Esophagus muscularis mucosa (tissue), 4 donors: ENCODE results near the gene TLNRD1. TPM values are rescaled to one million over a fixed set of nuclear protein-coding genes. Genes with fewer than 3 reads are reported as not detected.

Experiments
- DNase-seq: peaks from one replicate; pipeline ENCODE4 v3.0.0-alpha.2; 2017; ENCODE audit errors: extremely low spot score
- H3K27ac ChIP-seq, 4 donors: fragments of 200-600 bp; sonication (generic); replicated peaks in 1 of 4; 1 replicate in 3 of 4; 2 replicates in 1 of 4; pipeline ENCODE4 v1.5.1; 2016 to 2019; ENCODE audit warnings: mild to moderate bottlenecking in 1 of 4
- H3K27me3 ChIP-seq, 4 donors: fragments of 200-600 bp; sonication (generic); one replicate each; pipeline versions ENCODE4 v1.5.1 to v1.6.0; 2016 to 2019
- H3K36me3 ChIP-seq, 4 donors: fragments of 200-600 bp; sonication (generic); one replicate each; pipeline ENCODE4 v1.5.1; 2016 to 2019
- H3K4me1 ChIP-seq, 4 donors: fragments of 200-600 bp; sonication (generic); one replicate each; pipeline ENCODE4 v1.5.1; 2016 to 2019
- H3K4me3 ChIP-seq, 4 donors: fragments of 200-600 bp; sonication (generic); 1 replicate in 2 of 4; 2 replicates in 2 of 4; pipeline ENCODE4 v1.5.1; 2016 to 2019; ENCODE audit warnings: mild to moderate bottlenecking in 4 of 4, moderate library complexity in 1 of 4
- H3K9me3 ChIP-seq, 4 donors: fragments of 200-600 bp; sonication (generic); 1 replicate in 3 of 4; 2 replicates in 1 of 4; pipeline ENCODE4 v1.5.1; 2016 to 2019
- EP300 ChIP-seq: sonication (generic); formaldehyde crosslinking; IDR thresholded peaks from one replicate; pipeline ENCODE4 v1.6.1; 2017; ENCODE audit warnings: antibody characterized with exemption
- POLR2A ChIP-seq: fragments of 450-650 bp; IDR thresholded peaks from one replicate; pipeline ENCODE4 v1.6.1; 2017; ENCODE audit warnings: antibody characterized with exemption, moderate library complexity, mild to moderate bottlenecking, low read depth
- POLR2AphosphoS5 ChIP-seq, 2 donors: sonication (generic); formaldehyde crosslinking; IDR thresholded peaks; one replicate each; pipeline ENCODE4 v1.6.1; 2017; ENCODE audit warnings: antibody characterized with exemption in 2 of 2
- WGBS: methylation state at CpG from one replicate; pipeline ENCODE4 v1.1.5; 2018; 5-methylcytosine and 5-hydroxymethylcytosine counted together
- intact Hi-C: fragments of 100-400 bp; cut with DNase I; formaldehyde crosslinking; loops from one replicate; pipeline ENCODE4 v1.15.1; 2023
- total RNA-seq, 4 donors: library from RNA; depleted of rRNA; stranded (reverse); fragments of >200 nt; gene quantifications; one replicate each; pipeline versions ENCODE4 v1.1.0 to v1.2.1, GENCODE V29; 2016
- TF ChIP-seq, protein P1 (sequence below), 3 experiments: fragments of 200-600 bp in 2 of 3; fragments of 450-650 bp in 1 of 3; sonication (generic) in 2 of 3; IDR thresholded peaks; one replicate each; pipeline ENCODE4 v1.5.1; 2017 to 2019; ENCODE audit warnings: antibody characterized with exemption in 3 of 3, mild to moderate bottlenecking in 2 of 3, moderate library complexity in 1 of 3

TLNRD1 gene
- total RNA-seq, 4 donors from 2014 or later = 15.8 to 45.7 (median 33.1) TPM

DNA sequence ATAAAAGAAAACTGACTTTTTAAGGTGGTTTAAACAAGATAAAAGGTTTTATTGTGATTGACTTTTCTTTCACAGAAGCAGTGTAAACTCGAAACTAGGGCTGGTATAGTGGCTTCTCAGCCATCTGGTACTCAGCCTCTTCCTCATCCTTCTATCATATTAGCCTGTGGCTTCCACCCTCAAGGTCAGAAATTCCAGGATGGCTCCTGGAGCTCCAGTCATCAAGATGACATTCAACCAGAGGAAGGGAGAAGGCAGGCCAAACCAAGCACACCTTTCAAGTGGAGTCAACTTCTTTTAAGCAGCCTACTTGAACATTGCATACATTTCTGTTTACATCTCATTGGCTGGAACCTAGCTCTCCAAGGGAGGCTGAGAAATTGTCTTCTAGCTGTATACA lies 9.8 kb upstream of the TLNRD1 start:
- H3K4me1 ChIP-seq = peaks cover 45 to 52% (median 49%) of the 10 kb centered on the region in 4 donors
- WGBS = 79% methylated on average over 1 of the region's 1 CpG
- intact Hi-C loops = loop anchor here (10.0 kb wide), 2 partner anchors 334 to 1054 kb away; partner anchors contain the start of genes MEX3B and STARD5

DNA sequence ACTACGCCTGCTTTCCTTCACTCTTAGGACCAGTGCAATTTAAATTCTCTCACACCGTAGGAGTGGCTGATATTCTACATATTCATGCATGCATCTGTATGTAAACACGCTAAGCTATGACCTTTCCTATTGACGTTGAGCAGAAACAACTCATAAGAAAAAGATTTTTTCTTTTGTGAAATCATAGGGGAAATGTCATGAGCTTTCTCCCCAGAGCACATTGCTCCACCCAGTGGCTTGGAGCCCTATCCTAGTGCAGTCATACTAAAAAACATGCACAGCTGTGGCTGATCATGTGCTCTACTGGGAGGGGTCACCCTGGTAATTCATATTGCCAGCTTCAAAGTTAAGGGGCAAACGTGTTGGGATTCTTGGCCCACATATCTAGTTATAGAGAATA lies 9.3 kb upstream of the TLNRD1 start:
- Histone ChIP-seq H3K4me3 (no peak overlapping the region), H3K4me1 (peaks cover 44 to 50% (median 46%) of the 10 kb centered on the region in 4 donors), H3K9me3 (no peaks in the 10 kb centered on the region), H3K27ac (peak overlapping the region; percentile 87 to 89 (median 89)), H3K36me3 (no peaks in the 10 kb centered on the region), H3K27me3 (no peaks in the 10 kb centered on the region)
- intact Hi-C loops = loop anchor here (10.0 kb wide), 2 partner anchors 333 to 1053 kb away; partner anchors contain the start of genes MEX3B and STARD5
- WGBS = 51% methylated on average over 5 of the region's 5 CpGs
- DNase-seq = no peak
- TF ChIP-seq POLR2A (no peak), POLR2AphosphoS5 (IDR thresholded peaks at IDR 0.05) (peak; percentile 59 to 71), EP300 (no peak)
- TF ChIP-seq, protein P1, sequence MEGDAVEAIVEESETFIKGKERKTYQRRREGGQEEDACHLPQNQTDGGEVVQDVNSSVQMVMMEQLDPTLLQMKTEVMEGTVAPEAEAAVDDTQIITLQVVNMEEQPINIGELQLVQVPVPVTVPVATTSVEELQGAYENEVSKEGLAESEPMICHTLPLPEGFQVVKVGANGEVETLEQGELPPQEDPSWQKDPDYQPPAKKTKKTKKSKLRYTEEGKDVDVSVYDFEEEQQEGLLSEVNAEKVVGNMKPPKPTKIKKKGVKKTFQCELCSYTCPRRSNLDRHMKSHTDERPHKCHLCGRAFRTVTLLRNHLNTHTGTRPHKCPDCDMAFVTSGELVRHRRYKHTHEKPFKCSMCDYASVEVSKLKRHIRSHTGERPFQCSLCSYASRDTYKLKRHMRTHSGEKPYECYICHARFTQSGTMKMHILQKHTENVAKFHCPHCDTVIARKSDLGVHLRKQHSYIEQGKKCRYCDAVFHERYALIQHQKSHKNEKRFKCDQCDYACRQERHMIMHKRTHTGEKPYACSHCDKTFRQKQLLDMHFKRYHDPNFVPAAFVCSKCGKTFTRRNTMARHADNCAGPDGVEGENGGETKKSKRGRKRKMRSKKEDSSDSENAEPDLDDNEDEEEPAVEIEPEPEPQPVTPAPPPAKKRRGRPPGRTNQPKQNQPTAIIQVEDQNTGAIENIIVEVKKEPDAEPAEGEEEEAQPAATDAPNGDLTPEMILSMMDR (IDR thresholded peaks at IDR 0.05) = no peak

More for the DNA sequence above, 9.8 kb upstream of the TLNRD1 start:
- no peak for DNase-seq
- H3K4me3 ChIP-seq = no peak overlapping the region
- peak overlapping the region; percentile 87 to 89 (median 89) for H3K27ac ChIP-seq
- TF ChIP-seq POLR2A = no peak
- TF ChIP-seq, protein P1 (IDR thresholded peaks at IDR 0.05) = no peak
- no peak for TF ChIP-seq EP300
- TF ChIP-seq POLR2AphosphoS5 (IDR thresholded peaks at IDR 0.05) = no peak
- H3K36me3 ChIP-seq = no peaks in the 10 kb centered on the region
- no peaks in the 10 kb centered on the region for H3K9me3 ChIP-seq
- H3K27me3 ChIP-seq = no peaks in the 10 kb centered on the region

- WGBS = 76% methylated on average over 4 of the region's 4 CpGs
- Histone ChIP-seq H3K4me1 (peaks cover 38 to 45% (median 41%) of the 10 kb centered on the region in 4 donors), H3K36me3 (no peaks in the 10 kb centered on the region), H3K4me3 (no peak overlapping the region), H3K9me3 (no peaks in the 10 kb centered on the region), H3K27me3 (no peaks in the 10 kb centered on the region), H3K27ac (peak overlapping the region; percentile 53 to 89 (median 88))
- no peak for DNase-seq
- no peak for TF ChIP-seq POLR2AphosphoS5 (IDR thresholded peaks at IDR 0.05)
- TF ChIP-seq, protein P1 (IDR thresholded peaks at IDR 0.05) = no peak
- no peak for TF ChIP-seq EP300
- TF ChIP-seq POLR2A = no peak
- intact Hi-C loops = loop anchor here (10.0 kb wide), 2 partner anchors 333 to 1053 kb away; partner anchors contain the start of genes MEX3B and STARD5
Measured at GRCh38 chr15:80992006-80992405, 8.7 kb upstream of the TLNRD1 start.

- TF ChIP-seq EP300 (no peak), POLR2AphosphoS5 (IDR thresholded peaks at IDR 0.05) (no peak), POLR2A (no peak)
- TF ChIP-seq, protein P1 (IDR thresholded peaks at IDR 0.05) = no peak
- Histone ChIP-seq H3K4me1 (peaks cover 33 to 40% (median 37%) of the 10 kb centered on the region in 4 donors), H3K27me3 (no peaks in the 10 kb centered on the region), H3K27ac (peak overlapping the region in 3 of 4 donors; percentile 53 to 89 (median 89)), H3K9me3 (no peaks in the 10 kb centered on the region), H3K4me3 (no peak overlapping the region), H3K36me3 (no peaks in the 10 kb centered on the region)
- DNase-seq = no peak
- WGBS = 94% methylated on average over 1 of the region's 1 CpG
- intact Hi-C loops = loop anchor here (10.0 kb wide), 2 partner anchors 332 to 1052 kb away; partner anchors contain the start of genes MEX3B and STARD5
Measured at GRCh38 chr15:80992441-80992840, 8.3 kb upstream of the TLNRD1 start.
